IPS DF 19.7 (cell line): ENCODE measurements around the gene NR3C2.
"Not testable (repeated sequence)": the region's sequence is repeated elsewhere in the genome, so short reads cannot be mapped to it uniquely, and the experiment has no call there.

Source experiments
- DNase-seq: peaks from one replicate; pipeline ENCODE4 v3.0.0-alpha.2; 2013; ENCODE audit warnings: low read depth, low spot score

NR3C2 gene

DNA sequence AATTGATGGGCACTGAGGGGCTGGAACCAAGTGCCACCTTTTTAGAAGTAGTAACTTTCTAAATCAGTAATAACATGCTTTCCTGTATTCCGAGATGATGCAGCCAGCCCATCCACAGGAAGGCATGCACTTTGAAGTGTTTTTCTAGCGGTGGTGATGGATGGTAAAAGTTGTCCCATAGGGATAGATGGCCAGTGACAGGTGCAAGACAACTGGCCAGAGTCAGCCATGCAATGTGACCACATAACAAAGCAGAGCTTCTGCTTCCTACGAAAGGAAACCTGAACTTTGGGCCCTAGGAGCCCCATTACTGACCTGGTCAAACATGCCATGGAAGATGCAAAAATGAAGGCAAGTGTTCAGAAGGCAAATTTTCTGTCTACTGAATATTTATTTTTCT is 72.3 kb downstream of the NR3C2 start:
- DNase-seq, result no peak

DNA sequence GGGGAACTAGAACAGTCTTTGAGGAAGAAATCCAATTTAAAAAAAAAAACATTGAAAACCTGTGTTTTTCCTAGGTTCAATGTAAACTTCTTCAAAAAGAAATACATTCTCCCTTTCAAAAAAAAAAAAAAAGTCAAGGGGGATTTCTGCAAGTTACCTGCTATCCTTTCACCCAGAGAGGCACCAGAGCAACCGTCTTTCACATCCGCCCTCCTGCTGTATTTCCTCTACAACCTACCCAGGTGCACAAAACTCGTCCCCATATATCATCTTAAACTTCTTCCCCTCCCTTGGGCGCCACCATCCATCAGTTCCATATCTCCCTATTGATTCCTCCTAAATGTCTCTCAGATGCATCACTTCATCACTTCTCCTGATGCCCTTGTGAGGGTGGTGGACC is 74.5 kb downstream of the NR3C2 start:
- no peak for DNase-seq

DNA sequence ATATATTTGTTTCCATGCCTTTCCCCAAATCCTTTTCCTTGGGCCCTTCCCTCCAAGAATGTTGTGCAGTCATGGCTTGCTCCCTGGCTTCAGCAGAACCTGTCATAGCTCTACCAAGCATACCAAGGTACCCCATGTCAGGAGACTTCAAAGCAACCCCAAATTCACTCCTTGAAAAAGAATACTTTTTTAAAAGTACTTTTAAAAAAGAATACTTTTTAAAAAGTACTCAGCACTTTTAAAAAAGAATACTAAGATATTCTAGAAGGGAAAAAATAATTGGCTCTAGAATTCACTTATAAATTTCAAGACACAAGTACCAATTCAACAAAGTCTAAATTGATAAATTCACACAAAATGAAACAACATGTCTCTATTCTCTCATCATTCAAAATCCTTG is 76.0 kb downstream of the NR3C2 start:
- no peak for DNase-seq

DNA sequence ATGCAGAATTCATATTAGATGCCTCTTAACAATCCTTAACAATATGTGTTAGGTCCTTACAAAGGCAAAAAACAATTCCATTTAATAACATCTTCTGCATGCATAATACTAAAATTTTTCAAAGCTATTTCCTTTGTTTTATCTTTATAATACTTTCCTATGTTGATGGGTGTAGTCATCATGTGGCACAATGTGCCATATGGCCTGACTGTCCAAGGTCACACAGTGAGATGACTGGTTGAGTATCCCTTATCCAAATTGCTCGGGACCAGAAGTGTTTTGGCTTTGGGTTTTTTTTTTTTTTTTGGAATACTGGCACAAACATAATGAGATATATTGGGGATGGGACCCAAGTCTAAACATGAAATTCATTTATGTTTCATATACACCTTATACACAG is 77.7 kb downstream of the NR3C2 start:
- DNase-seq, result no peak

DNA sequence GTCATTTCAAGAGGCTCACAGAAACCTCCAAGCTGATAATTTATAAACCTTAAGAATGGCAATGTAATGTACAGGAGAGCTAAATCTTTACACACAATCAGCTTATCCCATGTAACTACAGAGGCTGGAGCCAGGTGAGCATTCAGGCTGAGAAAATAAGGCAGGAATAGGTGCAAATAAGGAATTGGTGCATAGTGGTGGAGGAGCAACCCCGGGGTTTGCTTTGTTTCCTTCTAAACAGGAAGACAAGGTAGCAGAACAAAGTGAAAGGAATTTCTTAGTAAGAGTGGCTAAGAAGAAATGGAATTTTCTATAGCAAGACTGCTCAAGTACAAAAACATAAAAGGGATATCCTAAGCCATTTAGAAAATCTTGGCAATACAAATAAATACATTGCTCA is 82.4 kb downstream of the NR3C2 start:
- no peak for DNase-seq

DNA sequence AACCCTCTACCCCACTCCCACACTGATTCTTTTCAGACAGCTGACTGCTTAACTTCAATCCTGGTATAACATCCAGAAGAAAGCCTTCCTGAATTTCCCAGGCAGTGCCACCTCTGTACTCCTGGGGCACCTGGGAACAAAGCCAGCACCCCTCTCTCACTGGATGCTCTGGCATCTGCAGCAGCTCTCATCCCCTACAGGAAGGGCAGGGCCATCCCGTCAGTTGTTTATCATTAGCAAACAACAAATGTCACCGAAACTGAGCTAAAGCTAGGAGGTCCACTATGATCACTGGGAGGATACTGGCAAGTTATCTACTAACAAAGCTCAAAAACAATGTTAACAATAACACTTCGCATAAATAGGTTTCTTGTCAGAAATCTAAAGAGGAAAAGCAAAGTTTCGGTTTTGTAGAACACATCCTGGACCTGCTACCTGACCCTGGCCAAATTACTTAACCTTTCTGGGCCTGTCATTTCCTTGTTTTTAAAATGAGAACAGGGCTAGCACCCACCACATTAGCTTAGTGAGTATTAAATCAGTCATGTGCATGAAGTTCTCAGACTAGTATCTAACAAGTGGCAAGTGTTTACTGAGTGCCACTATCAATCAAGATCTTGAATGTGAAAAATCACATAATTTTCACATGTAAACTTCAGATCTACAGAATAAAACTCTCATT is 86.6 kb downstream of the NR3C2 start:
- no peak for DNase-seq

DNA sequence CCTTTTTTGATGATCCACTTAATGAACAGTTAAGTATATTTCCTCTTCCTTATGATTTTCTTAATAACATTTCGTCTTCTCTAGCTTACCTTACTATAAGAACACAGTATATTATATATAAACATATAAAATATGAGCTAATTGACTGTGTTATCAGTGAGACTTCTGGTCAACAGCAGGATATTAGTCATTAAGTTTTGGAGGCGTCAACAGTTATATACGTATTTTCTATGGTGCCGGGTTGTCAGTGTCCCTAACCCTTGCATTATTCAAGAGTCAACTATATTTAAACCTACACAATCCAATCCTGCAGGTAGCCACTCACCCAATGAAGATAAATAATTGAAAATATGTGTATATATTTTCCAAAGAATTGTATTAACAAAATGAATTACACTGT is 88.0 kb downstream of the NR3C2 start:
- DNase-seq, result no peak

DNA sequence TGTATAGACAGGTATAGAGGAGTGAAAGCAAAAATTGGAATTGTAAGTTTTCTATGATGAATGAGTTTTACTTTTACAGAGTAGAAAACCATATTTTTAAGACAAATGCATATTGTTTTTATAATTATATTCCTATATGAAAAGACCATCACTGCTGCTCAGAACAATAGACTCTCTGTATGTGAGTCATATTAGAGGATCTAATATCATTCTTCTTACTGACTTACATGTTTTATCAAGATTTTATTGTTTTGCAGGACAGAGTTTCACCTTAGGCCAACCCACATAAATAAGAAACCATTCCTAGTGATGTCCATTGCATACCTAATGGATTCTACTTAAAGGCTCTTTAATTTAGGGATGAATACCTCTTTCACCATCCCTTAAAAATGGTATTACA is 88.6 kb downstream of the NR3C2 start:
- no peak for DNase-seq

DNA sequence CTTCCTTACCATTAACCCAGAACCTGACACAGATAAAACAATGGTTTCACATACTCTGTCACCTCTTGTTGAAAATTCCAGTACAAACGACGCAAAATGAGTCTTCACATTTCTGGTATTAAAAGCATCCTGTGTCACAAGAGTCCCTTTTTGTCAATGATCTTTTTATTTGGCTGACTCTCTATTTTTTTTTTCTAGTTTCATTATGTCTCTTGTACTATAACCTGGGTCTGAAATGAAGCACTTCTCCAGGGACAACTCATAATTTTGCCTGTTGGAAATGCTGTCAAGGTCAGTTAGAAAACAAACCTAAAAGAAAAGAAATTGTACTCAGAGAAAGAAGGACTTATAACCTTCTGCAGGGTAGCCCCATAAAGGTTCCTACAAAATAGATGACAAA is 93.1 kb downstream of the NR3C2 start:
- no peak for DNase-seq

DNA sequence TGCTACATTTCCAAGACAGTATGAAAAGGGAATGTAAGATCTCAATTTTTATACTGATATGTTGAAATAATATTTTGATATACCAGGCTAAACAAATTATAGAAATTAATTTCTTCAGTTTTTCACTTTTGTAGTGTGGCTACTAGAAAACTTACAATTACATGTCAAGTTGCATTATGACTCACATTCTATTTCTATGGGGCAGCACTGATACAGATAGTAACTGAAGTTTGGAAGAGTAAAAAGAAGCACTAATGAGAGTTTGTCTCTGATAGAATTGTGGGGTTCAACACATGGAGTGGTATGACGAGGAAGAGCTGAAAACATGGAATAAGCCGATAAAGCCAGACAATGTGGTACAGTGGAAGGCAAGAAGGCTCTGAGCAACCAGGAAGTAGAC is 95.6 kb downstream of the NR3C2 start:
- no peak for DNase-seq

DNA sequence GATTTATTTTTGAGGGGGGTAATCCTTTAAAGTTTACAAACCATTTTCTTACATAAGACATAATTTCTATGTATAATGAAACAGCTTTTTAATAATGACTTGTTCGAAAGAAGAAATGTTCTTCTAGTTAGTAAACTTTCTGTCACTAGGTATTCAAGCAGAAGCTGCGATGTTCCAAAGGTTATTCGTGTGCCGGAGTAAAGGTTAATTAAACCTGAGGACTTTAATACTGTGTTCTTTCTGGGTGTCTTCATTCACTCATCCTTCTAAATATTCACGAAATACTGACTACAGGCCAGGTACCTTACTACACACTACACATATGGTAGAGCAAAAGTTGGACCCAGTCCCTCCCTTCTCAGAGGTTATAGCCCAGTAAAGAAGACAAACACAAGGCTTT is 96.7 kb downstream of the NR3C2 start:
- no peak for DNase-seq

DNA sequence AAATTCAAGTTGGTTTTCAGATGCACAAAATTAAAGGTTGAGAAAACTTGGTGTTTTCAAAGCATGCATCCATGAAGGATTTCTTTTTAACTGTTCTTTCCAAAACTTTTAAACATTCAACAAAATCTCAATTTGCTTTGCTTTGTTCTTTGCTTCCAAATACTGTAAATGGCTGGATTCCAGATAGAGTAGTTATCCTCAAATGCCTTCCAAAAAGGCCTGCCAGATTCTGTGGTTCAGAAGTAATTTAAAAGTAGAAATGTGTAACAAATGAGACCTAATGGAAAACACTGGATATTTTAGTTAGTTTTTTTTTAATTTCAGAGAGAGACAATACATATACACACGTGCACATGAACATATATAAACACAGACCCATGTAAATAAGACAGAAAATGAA is 97.3 kb downstream of the NR3C2 start:
- no peak for DNase-seq

DNA sequence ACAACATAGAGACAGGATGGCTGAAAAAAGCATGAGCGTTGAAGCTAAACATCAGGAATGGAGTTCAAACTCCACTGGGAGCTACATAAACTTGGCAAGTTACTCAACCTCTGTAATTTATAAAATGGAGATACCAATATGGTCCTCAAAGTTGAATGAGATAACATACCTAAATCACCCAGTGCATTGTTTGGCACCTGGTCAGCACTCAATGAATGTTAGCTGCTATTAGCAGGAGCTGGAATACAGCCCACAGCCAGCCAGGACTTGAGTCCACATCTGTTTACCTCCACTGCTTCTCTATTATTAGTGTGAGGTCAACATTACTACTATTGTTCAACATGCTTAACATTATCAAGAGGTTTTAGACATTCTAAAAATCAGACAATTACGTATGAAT is 97.9 kb downstream of the NR3C2 start:
- no peak for DNase-seq

DNA sequence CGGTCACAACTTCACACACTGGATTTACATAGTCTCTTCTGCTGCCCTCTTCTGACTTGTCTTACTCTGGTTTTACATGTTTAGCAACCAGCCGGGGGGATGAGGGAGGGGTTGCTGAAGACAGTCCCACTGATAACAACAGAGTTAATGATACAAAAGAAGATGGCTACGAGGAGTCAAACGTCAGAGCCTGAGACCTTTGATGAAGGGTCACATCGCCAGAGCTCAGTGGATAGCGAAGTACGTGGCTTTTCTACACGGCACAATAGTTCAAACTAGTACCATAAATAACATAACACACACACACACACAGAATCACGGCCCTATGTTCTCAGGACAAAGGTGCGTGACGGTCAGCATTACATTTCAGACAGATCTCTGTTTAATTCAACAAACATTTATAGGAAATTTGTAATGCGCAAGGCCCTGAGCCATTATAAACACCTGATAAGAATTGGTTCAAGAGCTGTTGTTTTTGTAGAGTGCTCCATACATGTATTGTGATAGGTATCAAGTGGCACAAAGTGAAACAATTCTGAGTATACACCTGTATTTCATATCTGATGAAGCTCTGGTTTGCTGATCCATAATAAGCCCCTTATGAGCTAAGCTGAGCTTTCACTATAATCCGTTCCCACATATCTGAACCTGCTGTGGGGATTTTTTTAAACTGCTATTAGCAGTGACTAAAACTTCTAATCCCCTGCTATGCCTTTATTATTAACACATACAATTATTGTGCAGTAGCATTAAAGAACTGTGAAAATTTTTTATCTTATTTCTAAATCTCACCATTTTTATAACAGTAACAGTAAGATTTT is 100.0 kb downstream of the NR3C2 start:
- DNase-seq, result no peak

DNA sequence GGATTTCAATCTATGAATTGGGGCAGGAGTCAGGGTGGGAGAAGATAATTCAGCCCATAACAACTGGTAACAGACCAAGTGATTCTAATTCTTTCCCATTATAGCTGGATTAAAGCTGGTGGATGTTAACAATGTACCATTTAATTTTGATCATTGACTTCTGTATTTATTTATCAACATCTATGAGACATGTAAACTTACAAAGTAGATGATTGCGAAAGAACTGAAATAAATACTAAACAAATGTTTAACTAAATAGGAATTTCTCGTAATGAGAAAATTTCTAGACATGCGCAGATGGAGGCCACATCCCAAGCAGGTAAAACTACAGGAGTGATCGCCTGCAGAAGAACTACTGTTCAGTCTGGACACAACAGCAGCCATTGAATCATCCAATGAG is 107.1 kb downstream of the NR3C2 start:
- no peak for DNase-seq

DNA sequence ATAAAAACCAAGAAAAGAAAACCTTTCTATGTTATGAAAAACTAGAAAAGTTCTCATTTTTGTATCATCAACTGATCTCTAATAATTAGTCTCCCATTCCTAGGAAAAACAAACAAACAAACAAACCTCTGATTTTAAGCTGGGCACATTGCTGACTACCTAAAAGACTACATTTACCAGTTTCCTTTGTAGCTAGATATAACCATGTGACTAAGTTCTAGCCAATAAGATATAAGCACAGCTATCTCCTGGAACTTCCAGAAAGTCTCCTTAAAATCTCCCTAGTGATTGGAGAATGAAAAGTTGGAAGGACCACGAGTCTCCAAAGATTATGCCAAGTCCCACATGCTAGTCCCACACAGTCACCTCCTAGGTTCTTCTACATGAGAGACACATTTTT is 108.9 kb downstream of the NR3C2 start:
- no peak for DNase-seq

DNA sequence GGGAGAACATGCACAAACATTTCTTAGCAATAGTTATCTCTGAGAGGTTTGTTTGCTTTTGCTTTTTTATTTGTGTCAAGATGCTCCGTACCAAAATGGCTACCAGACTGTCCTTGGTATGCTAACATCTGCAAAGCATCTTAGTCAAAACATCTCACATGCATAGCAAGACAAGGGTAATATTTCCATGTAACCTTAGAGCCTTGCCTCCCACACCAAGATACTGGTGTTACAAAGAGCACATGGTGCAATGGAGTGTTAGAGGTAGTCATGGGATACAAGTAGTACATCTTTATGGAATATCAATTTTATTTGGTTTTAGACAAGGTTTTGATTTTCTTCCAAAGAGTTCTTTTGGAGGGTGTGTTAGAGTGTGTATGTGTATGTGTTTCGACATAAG is 109.7 kb downstream of the NR3C2 start:
- no peak for DNase-seq

DNA sequence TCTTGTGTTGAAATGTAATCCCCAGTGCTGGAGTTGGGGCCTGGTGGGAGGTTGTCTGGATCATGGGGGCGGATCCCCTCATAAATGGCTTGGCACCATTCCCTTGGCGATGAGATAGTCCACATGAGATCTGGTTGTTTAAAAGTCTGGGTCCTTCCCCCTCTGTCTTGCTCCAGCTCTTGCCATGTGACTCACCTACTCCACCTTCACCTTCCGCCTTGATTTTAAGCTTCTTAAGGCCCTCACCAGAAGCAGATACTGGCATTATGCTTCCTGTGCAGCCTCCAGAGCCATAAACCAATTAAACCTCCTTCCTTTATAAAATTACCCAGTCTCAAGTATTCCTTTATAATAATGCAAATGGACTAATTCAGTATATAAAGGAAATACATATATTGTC is 111.5 kb downstream of the NR3C2 start:
- no peak for DNase-seq

DNA sequence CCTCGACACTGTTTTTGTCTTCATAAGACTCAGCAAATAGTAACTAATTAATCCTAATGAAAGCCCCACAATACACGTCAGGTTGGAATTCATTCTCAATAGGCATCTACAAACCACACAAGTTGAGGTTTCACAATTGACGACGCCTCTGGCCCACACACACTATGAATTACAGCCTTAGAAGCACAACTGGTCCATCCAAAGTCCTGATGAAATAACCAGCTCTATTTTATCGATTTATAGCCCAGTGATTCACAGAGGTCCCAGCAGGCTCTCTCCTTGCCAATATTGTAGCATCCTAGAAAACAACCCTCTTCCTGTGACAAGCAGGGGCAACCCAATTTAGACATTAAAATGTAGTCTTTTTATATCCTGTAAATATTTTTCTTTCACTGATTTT is 112.1 kb downstream of the NR3C2 start:
- no peak for DNase-seq

DNA sequence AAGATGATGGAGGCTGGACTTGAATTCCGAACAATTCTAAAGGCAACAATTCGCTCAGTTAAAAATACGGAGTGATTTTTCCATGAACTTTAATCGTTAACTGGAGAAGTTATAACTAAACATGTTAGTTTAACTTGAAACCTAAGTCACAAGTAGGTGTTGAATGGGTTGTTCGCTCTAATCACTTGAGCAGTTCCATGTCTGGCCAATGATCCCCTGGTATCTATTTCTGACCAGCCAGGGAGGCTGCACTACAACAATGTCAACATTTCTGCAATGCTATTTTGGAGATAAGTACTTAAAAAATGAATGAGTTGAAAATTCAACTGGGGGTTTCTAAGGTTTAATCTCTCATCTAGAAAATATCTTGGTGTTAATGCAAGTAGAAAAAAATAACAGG is 112.5 kb downstream of the NR3C2 start:
- no peak for DNase-seq

DNA sequence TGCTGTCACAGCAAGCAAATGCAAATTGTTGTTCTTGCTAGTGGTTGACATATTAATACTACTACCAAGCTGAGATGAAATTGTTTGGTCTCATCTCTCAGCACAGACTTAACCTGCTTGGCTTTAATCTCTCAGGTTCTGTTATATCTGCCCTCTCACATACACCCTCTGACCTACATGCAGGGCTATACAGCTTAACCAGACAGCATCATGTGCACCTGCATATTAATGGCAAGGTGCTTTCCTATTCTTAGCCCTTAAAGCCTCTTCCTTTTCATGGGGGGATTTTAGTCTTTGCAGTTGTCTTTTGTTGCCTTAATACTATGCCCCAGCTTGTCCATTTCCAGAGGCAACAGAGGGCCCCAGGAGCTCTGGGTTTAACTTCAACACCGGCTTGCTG is 114.5 kb downstream of the NR3C2 start:
- no peak for DNase-seq

DNA sequence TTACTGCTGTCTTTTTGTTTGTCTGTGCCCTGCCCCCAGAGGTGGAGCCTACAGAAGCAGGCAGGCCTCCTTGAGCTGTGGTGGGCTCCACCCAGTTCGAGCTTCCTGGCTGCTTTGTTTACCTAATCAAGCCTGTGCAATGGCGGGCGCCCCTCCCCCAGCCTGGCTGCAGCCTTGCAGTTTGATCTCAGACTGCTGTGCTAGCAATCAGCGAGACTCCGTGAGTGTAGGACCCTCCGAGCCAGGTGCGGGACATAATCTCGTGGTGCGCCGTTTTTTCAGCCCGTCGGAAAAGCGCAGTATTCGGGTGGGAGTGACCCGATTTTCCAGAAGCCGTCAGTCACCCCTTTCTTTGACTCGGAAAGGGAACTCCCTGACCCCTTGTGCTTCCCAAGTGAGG is 118.9 kb downstream of the NR3C2 start:
- not testable (repeated sequence) for DNase-seq

DNA sequence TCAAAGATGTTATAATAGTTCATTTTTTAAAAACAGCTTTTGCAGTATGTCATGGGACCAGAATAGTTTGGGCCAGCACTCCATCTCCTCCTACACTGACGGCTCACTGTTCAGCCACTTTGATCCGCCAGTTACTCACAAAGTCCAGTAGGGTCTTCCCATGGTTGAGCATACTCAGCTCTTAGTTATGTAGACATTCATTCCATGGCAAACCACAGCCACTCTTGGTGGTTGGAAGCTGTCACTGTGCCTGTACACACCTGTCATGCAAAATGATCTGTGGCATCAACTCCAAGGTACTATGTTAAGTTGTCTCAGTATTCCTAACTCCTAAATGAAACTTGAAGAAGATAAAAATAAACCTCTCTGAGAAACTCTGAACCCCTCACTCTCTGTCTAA is 127.2 kb downstream of the NR3C2 start:
- no peak for DNase-seq
